GM21360 (cell line): Measurements from ENCODE around the gene DPPA5.
"Not testable (repeated sequence)": the region's sequence is repeated elsewhere in the genome, so short reads cannot be mapped to it uniquely, and the experiment has no call there.

Source experiments
- ATAC-seq: cut with Tn5 transposase; IDR thresholded peaks from one replicate; pipeline ENCODE4 v1.9.1; 2021; ENCODE audit warnings: mild to moderate bottlenecking, moderate library complexity; ENCODE audit not compliant: unreplicated experiment

DPPA5 gene

DNA sequence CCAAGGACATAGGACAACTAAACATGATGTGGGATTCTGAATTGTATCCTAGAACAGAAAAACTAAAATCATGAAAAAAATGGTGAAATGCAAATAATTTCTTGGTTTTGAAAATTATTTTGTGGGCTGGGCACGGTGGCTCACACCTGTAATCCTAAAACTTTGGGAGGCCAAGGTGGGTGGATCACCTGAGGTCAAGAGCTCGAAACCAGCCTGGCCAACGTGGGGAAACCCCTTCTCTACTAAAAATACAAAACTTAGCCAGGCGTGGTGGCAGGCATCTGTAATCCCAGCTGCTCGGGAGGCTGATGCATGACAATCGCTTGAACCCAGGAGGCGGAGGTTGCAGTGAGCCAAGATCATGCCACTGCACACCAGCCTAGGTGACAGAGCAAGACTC is 50.3 kb downstream of the DPPA5 start:
- ATAC-seq = not testable (repeated sequence)
